Mucosa of descending colon (tissue), 3 donors: ENCODE results near the gene TLL2. TPM values are rescaled to one million over a fixed set of nuclear protein-coding genes. Genes with fewer than 3 reads are reported as not detected.
A peak's percentile ranks its signal among the peaks of the same experiment; 100 is the strongest.

Experiments used
- ATAC-seq: fragments of 200-7000 bp; cut with Tn5 transposase; one replicate; pipeline ENCODE4 v1.9.1; 2020; ENCODE audit warnings: mild to moderate bottlenecking, moderate library complexity
- DNase-seq, 3 donors: peaks; one replicate each; pipeline ENCODE4 v3.0.0-alpha.2; 2020
- H3K36me3 ChIP-seq: fragments of 200-600 bp; one replicate; pipeline ENCODE4 v1.8.0; 2021; ENCODE audit warnings: low read depth, mild to moderate bottlenecking
- H3K4me1 ChIP-seq: fragments of 200-600 bp; one replicate; pipeline ENCODE4 v1.8.0; 2021; ENCODE audit warnings: low read depth, mild to moderate bottlenecking
- H3K4me3 ChIP-seq: fragments of 200-600 bp; one replicate; pipeline ENCODE4 v1.8.0; 2021; ENCODE audit warnings: mild to moderate bottlenecking
- H3K9me3 ChIP-seq: fragments of 200-600 bp; one replicate; pipeline ENCODE4 v1.8.0; 2021; ENCODE audit warnings: mild to moderate bottlenecking
- CTCF ChIP-seq: fragments of 200-600 bp; IDR thresholded peaks from one replicate; pipeline ENCODE4 v1.8.0; 2022; ENCODE audit warnings: antibody characterized with exemption, mild to moderate bottlenecking
- intact Hi-C, 2 donors: fragments of 100-400 bp; cut with DNase I in 1 of 2; cut with micrococcal nuclease in 1 of 2; formaldehyde crosslinking; loops; one replicate each; pipeline versions ENCODE4 v1.11.0 to v1.11.1; 2022; cut with DNase I, micrococcal nuclease
- total RNA-seq, 3 donors: library from RNA; stranded (reverse); fragmentation: NEBNext Ultra II Directional in 2 of 3; extraction: Animal tissue kit (Norgen Biotek cat#: 25700) in 2 of 3; gene quantifications; one replicate each; pipeline versions ENCODE4 v1.2.1 to v1.2.4, GENCODE V29; 2021 to 2023
- donor health status: DM: no; HTN: no; CAD: no; lungs with moderate emphysema.
- donor health status: DM: no; HTN: no; CAD: no.
- donor health status: DM: no; HTN: yes; CAD: no.

The TLL2 gene
- total RNA-seq, 3 donors from 2014 or later = 0.17 to 0.70 (median 0.65) TPM

DNA sequence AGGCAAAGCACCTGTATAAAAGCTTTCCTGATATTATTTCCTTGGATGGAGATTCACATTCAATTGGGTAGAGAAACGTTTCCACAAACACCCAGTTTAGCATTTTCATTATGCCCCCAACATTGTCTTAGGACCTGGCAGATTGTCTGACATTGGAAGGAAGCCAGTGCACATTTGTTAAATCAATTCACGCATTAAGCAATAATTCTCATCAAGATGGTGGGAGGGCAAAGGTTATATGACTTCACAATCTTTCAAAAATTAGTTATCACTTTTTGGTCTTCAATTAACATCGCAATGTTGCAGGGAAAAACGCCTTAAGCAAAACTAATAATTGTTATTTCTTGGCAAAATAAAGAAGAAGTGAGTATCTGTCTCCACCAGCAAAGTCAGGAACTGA lies 171.3 kb downstream of the TLL2 start:
- no peak overlapping the region for H3K4me3 ChIP-seq
- intact Hi-C loops = no loop called here
- no peaks in the 10 kb centered on the region for H3K4me1 ChIP-seq
- no peaks in the 10 kb centered on the region for H3K36me3 ChIP-seq
- TF ChIP-seq CTCF = no peak
- DNase-seq (no peak), ATAC-seq (no peak)
- H3K9me3 ChIP-seq = peaks cover 11% of the 10 kb centered on the region

DNA sequence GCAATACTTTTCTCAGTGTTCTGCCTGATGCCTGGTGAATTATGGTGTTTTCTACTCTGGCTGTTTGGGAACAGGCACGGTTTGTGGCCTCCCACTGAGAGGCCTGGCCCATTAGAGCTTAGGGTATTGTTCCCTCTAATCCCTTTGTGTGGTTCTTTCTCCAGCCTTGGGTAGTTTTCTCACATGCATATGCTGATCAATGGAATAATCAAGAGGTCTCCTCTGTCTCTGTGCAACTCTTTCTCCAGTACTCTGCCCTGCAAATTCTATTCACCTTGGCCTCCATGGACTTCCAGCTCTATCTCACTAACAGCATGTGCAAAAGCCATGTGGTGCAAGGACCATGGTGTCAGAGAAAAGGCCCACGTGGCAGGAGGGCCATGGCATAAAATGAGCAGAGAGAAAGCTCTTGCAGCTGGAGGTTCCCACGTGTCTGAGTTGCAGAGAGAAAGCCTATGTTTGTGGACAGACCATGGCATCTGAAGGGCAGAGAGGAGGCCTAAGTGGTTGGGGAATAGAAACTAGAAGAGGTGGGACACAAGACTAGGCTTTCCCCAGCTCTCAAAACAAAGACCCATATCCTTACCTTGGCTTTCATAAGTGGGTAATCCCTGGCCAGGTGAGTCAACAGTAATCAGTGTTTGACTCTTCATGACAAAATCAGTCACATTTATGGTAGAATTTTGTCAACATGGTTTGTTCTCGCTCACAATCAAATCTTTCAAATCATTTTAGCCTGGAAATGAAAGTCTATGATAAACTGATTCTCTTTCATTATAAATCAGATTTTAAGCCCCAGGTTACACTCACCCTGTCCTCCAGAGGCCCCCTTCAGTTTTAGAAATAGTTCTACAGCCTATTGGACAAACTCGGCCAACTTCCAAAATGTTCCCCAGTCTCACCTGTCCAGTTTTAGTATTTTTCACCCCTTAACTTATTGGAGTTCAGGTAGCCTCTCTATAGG lies 172.2 kb downstream of the TLL2 start:
- Histone ChIP-seq H3K4me3 (no peak overlapping the region), H3K4me1 (no peaks in the 10 kb centered on the region), H3K9me3 (peaks cover 8% of the 10 kb centered on the region), H3K36me3 (no peaks in the 10 kb centered on the region)
- ATAC-seq (no peak), DNase-seq (no peak)
- intact Hi-C loops = no loop called here
- TF ChIP-seq CTCF = no peak

- H3K4me3 ChIP-seq = no peak overlapping the region
- intact Hi-C loops = no loop called here
- DNase-seq (peak in 2 of 3 donors; percentile 57 to 73), ATAC-seq (peak; percentile 83)
- peak; percentile 54 for TF ChIP-seq CTCF
- H3K4me1 ChIP-seq = no peaks in the 10 kb centered on the region
- H3K9me3 ChIP-seq = no peaks in the 10 kb centered on the region
- H3K36me3 ChIP-seq = no peaks in the 10 kb centered on the region
Observed at GRCh38 chr10:96339956-96340904, 173.5 kb downstream of the TLL2 start.

GRCh38 chr10:96339383-96339782 lies 174.3 kb downstream of the TLL2 start:
- TF ChIP-seq CTCF = no peak
- Histone ChIP-seq H3K9me3 (no peaks in the 10 kb centered on the region), H3K36me3 (no peaks in the 10 kb centered on the region), H3K4me1 (no peaks in the 10 kb centered on the region), H3K4me3 (no peak overlapping the region)
- DNase-seq (no peak), ATAC-seq (no peak)
- intact Hi-C loops = no loop called here

DNA sequence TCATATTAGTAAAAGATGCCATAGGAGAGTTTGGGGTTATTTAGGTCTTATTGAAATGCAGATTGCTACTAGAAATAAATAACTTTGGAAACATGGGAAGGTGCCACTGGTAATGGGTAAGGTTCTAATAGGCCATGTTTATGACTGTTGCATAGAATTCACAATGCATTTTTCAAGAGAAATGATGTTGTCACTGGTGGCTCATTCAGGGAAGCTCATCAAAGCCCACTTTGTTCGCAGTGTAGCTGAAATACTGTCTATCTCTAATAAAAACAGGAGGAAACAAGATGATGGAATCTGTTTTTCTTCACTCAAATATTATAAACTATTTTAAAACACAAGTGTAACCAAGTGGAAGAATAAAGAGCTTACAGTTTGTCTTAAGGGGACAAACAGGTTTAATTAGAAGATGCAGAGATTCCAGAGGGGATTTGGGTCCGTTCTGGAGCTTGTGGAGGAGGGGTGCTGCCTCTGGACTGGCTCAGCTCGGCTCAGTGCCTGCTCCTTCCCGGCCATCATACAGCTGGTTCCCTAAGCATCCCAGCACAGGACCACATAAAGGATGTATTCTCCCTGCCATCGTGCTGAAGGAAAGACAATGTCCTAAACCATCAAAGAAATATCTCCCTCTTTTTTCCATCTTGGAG lies 175.3 kb downstream of the TLL2 start:
- TF ChIP-seq CTCF = no peak
- H3K4me3 ChIP-seq = no peak overlapping the region
- ATAC-seq = no peak
- intact Hi-C loops = no loop called here
- H3K4me1 ChIP-seq = no peaks in the 10 kb centered on the region
- no peak for DNase-seq
- no peaks in the 10 kb centered on the region for H3K9me3 ChIP-seq
- H3K36me3 ChIP-seq = no peaks in the 10 kb centered on the region
